Measurements from ENCODE around the gene TMCC1.

DNA sequence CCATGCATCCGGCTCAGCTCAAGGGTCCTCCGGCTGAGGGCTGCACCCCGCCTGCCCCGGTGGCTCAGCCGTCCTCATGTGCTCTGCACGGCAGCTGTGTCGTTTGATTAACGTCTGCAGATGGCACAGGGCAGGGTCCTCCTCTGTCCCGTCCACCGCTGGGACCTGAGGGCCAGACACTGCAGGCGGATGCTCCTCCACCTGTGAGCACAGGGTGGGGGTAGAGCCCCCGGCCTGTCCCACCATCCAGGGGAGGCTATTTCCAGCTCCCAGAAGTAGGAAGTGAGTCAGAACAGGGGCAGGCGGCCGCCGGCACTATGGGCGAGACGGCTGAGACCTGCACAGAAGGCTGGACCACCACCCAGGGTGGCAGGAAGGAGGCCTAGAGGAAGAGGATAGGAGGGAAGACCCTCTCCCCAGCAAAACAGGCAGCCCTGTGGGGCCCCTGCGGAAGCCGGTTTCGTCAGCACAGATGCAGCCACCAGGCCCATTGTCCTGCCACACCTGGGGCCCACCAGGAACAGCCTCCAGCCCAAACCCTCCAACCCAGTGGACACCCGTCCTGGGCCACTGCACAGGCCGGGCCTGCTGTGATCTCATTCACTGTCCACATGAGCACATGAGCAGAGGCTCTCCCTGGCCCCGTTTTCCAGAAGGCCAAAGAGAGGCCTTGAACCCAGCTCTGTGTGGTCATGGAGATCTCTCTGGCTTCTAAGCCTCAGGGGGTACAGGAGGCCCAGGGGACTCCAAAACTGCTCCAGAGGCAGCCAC is 274.4 kb downstream of the TMCC1 start:
- TF ChIP-seq CTCF (IDR thresholded peaks at IDR 0.05; ENCODE audit: low read depth, low read length, missing input control), result no peak
- TF ChIP-seq TAF1 (conservative IDR thresholded peaks at IDR 0.05), result no peak
- TF ChIP-seq, protein P1, sequence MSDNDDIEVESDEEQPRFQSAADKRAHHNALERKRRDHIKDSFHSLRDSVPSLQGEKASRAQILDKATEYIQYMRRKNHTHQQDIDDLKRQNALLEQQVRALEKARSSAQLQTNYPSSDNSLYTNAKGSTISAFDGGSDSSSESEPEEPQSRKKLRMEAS (IDR thresholded peaks at IDR 0.05), result no peak
- TF ChIP-seq, protein P2, sequence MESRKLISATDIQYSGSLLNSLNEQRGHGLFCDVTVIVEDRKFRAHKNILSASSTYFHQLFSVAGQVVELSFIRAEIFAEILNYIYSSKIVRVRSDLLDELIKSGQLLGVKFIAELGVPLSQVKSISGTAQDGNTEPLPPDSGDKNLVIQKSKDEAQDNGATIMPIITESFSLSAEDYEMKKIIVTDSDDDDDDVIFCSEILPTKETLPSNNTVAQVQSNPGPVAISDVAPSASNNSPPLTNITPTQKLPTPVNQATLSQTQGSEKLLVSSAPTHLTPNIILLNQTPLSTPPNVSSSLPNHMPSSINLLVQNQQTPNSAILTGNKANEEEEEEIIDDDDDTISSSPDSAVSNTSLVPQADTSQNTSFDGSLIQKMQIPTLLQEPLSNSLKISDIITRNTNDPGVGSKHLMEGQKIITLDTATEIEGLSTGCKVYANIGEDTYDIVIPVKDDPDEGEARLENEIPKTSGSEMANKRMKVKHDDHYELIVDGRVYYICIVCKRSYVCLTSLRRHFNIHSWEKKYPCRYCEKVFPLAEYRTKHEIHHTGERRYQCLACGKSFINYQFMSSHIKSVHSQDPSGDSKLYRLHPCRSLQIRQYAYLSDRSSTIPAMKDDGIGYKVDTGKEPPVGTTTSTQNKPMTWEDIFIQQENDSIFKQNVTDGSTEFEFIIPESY (IDR thresholded peaks at IDR 0.05), result no peak
- TF ChIP-seq RAD21 (IDR thresholded peaks at IDR 0.05), result no peak
- no peak for TF ChIP-seq SP1 (IDR thresholded peaks at IDR 0.05)

Measured in liver (tissue), 3 donors.